ENCODE results near the gene GCA.

Gene GCA, protein sequence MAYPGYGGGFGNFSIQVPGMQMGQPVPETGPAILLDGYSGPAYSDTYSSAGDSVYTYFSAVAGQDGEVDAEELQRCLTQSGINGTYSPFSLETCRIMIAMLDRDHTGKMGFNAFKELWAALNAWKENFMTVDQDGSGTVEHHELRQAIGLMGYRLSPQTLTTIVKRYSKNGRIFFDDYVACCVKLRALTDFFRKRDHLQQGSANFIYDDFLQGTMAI

DNA sequence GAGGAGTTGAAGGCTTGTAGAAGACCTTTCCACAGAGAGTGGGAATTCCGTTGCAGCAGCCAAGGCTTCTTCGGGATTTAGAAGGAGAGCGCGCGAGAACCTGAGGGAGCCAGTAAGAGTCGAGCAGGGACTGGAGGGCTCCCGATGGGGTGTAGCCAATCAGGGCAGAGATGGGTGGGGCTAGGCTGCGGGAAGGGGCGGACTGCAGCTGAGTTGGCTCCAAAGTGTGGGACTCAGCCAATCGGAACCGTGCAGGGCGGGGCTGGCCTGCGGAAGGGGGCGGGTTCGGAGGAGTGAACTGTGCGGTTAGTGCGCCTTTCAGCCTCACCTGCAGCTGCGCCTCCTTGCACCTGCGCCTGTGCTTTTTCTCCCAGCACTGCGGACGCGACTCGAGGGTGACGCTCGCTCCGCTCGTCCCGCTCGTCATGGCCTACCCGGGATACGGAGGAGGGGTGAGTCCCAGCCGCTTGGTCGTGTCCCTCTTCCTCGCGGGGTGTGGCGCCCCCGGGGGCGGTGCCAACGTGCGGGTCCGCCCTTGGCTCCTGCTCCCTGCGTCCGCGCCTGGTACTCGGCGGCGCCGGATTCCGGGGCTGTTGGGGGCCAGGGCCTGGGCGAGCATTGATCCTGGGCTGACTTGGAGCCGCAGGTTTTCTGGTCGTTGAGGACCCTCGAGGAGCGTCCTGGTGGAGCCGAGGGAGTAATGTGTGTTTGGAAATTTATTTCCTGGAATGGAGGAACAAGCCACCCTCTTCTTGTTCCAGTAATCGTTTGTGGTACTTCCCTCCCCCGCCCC lies at the start of gene GCA:
Gene GCA, plus strand, starts transcription at position 309 of the 793 bp plus-strand sequence. Its CDS starts 117 bp downstream, at position 426.
- DNase-seq: peak; percentile 90

DNA sequence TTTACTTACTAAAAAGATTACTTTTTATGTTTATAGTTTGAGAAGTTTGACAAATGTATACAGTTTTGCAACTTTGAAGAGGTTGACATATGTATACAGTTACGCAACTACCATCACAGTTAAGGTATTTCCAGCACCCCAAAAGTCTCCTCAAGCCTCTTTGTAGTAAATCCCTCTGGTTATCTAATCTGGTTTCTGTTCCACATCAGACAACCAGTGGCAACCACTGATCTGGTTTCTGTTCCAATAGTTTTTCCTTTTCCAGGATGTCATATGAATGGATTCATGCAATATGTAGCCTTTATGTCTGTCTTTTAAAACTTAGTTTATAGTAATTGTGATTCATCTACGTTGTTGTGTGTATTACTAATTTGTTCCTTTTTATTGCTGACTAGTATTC lies 48.9 kb upstream of the GCA start:
- DNase-seq: no peak

- DNase-seq: peak; percentile 59
Measured at GRCh38 chr2:162297925-162298552, 45.9 kb upstream of the GCA start.

- DNase-seq: no peak
Measured at GRCh38 chr2:162298669-162299335, 45.1 kb upstream of the GCA start.

DNA sequence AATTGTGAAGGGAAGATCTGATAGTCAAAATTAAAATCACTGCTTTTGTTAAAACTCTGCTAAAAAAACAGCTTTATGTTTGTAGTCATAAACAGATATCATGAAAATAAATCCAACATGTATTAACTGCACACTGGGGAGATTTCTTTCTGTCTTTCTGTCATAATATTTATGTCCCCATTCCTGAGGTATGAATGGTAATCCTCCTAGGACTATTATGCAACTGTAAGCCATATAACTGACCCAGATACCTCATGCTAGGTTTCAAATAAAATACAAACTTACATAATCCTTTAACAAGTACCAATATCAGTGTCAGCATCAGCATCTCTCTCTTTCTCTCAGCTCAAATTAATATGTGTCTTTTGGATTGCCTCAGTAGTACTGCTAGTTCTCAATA lies 43.7 kb upstream of the GCA start:
- no peak for DNase-seq

- peak; percentile 47 for DNase-seq
Measured at GRCh38 chr2:162301151-162301804, 42.7 kb upstream of the GCA start.

DNA sequence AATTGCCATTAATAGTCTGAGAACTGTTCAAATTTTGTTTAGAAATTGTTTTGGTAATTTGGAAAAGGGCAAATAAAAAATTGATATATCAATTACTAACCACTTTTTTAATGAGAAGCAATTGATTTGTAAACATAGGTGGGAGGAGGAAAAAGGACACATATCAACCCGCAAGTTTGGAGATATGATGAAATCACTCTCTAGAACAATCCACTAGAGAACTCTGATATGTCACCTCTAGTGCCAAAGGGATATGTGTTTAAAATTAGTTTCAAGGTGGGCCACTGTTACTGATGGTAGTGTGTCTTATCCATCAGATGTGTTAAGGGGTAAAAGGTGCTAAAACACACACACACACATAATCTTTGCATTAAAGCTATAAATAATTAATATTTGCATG lies 42.1 kb upstream of the GCA start:
- DNase-seq: no peak

DNA sequence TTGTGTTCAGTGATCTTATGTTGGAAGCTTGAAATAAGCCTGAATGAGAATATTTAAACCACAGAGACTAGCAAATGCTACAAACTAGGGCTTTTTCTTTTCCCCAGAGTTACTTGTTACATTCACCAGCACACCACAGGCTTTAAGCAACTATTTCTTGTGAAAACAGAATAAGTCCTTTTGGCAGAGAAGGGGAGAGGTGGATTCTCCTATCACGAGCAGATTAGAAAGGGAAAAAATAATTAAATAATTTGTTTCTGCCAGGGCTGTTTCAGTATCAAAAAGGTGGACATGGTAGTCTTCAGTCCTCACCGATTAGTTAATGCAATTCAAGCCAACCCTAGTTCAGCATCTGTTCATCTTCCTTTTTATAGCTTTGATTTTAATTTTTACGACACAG lies 38.0 kb upstream of the GCA start:
- DNase-seq: no peak

- no peak for DNase-seq
Measured at GRCh38 chr2:162308747-162309503, 35.0 kb upstream of the GCA start.

DNA sequence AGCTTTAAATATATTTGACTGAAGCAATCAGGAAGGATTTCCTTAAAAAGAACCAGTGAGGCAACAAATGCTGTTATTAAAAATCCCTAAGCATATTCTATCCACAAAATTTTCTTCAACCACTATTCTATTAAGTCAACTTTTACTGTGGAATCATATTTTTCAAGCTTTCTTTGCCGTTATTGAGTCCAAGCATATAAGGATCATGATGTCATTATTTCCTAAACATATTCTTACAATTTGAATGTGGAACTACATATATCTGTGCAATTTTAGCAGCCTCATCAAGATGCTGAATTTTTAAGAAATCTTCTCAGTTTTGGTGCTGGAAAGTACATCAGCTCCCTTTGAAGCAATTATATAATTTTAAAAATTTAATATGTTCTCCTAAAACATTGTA lies 31.1 kb upstream of the GCA start:
- DNase-seq: no peak

DNA sequence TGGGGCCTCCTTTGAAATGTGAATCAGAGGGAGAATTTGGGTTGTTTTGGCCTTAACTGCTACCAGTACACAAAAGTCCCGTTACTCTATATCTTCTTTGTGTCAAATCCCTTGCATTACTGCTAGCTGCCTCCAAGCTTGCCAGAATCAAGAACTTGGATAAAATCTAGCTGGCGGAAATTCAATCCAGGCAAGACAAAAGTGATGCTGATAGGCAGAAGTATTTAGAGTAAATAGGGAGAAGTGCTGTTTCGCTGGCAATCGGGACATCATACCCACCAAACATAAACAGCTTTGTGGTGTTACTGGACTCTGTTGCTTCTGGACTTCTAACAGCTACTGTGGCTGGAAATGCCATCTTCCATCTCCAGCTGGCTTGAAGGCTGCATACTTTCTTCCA lies 28.0 kb upstream of the GCA start:
- no peak for DNase-seq

GRCh38 chr2:162316590-162316989 lies 27.3 kb upstream of the GCA start:
- no peak for DNase-seq

DNA sequence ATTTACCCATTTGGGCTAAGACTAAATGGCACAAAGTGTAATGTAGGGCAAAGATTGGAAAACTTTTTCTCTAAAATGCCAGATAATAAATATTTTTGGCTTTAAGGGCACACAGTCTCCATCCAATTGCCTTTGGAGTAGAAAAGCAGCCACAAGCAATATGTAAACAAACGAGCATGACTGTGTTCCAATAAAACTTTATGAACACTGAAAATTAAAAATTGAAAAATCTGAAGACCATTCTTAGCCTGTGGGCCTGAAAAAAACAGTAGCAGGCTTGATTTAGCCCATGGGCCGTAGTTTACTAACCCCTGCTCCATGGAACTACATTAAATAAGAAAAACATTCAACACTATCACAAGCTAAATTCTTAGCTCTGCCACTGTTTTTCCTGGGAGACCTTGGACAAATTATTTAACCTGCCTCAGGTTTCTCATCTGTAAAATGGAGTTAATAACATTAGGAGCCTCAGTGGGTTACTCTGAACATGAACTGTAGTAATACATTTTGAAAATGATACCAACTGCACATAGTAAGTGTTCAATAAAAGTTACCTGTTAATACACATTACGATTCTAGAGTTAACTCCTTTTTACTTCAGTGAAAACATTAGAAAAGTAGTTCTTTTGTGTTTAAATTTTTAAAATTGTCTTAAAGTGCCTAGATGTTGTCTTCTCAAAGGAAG lies 26.7 kb upstream of the GCA start:
- DNase-seq: no peak

DNA sequence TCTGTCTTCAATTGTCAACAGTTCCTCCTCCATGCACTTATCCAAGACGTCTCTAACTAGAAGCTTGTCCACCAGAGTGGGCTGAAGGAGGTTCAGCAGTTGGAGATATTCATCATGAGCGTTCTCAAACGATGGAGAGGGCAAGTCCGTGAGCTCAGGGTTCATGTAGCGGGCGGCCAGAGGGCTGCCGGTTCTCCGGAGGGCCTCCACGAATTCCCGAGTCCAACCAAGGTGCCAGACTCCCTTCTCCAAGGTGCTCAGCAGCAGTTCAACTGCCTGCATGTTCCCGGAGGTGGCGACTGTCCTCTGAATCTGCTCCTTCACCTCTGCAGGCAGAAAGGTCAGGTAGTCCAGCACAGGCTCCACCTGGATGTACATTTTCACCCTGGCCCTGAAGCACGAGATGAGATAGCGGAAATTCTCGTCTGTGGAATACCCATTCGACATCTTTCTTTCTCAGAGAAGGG lies 26.0 kb upstream of the GCA start:
- peak; percentile 42 for DNase-seq

DNA sequence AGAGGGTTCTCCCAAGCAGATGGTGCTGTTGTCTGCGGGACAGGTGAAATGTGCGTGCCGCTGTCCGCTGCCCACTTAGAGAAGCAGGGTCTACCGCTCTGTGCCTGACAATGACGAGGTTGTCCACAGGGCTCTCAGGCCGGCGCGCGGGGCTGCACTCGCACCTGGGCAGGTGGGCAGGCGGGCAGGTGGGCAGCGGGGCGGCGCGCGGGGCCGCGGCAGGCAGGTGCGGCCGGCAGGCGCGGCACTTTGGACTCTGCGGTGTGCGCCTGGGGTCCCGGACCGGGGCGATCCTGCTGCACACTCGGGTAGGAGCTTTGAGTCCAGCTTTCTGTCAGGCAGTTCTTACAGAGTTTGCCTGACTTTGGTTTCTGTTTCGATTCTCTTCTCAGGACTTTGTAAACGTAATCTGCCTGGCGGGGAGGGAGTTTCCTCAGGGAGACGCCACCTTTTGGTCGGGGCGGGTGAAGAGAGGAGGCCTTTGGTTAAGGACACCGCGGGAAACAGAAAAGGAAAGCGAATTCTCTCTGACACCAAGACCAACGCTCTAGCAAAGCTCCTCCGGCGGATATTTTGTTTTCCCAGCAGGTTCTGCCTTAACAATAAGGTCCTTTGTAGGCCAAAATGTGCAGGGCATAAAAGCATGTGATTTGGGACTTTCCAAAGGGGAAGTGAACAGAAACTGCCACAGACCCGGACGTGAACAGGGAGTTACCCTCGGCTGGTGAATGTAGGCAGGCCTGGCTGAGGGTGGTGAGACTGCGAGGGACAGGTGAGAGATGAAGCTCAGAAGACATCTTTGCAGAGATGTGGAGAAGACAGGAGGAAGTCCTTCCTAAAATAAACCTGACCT lies 25.4 kb upstream of the GCA start, which contains the start of gene IFIH1:
Gene IFIH1, minus strand, starts transcription at position 357 of the 853 bp plus-strand sequence. CDS start 377 bp downstream, outside the sequence.
- DNase-seq: peak; percentile 82

DNA sequence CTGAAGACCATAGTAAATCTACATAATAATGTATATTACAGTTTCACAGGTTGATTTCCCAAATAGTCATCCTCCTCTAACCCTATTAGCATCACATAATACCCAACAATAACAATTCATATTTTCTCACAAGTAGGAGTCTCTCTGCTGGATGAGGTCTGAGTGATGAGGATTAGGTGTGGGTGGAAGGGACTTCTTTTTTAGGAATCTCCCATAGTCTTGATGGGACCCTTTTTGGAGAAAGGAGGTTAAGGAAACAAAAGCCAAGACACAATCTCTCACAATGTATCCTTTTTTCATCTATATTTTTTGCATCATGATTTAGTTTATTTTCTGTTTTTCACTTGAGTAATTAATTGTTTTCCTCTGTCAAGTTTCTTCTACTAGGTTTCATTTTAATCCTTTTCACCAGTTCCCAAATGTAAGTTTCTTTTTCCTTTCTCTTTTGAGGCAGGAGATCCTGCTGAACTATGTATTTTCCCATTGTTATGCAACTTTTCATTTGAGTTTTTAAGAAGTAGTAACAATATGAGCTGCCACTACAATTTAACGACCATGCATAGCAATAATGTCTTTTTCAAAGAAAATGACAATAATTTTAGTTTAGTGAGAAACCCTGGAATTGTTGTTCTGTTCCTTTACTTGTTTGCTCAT lies 22.9 kb upstream of the GCA start:
- no peak for DNase-seq

GRCh38 chr2:162324953-162325352 lies 19.0 kb upstream of the GCA start:
- no peak for DNase-seq

DNA sequence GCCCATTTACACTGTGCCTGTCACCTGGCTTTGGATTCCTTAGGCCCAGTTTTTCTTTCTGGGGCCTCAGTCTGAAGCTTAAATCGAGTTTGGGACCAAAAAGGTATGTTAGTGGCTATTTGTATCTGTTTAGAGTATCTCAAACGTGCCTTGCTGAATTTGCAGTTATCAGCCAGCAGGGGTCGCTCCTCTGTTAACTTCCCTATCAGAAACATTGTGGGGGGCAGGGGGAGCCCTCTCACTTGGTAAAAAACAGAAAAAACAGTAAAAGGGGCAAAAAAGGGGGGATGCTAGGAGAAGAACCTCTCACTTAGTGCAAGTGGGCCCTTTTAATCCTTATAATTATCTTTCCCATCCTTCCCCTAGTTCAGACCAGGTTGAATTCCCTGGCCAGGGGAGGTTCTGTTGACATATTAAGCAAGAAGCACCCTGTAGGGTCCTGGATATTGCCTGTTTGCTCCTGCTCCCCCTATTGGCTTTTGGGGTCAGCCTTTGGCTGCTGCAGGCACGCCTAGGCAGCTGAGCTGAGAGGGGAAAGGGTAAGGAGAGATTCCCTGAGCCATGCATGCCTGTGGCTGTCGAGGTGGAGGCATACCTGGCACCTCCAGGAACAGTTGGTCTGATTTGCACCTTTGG lies 16.7 kb upstream of the GCA start:
- no peak for DNase-seq

DNA sequence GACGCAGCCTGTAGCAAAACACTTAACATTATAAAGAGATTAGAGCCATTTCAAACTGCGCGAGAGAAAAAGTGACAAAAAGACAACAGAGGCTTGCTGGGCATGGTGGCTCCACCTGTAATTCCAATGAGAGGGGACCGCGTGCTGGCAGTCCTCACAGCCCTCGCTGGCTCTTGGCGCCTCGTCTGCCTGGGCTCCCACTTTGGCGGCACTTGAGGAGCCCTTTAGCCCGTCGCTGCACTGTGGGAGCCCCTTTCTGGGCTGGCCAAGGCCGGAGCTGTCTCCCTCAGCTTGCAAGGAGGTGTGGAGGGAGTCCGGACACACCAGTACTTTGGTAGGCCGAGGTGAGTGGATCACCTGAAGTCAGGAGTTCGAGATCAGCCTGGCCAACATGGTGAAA lies 16.1 kb upstream of the GCA start:
- DNase-seq: no peak

All from COR-L47 (cell line).